Stomach smooth muscle (tissue), 2 donors: Measurements from ENCODE around the gene PRELID1.

Experiments used
- H3K27ac ChIP-seq: one replicate; pipeline ENCODE4 v1.7.0; 2013; ENCODE audit warnings: mild to moderate bottlenecking, low read length, inconsistent platforms
- H3K27me3 ChIP-seq, 2 donors: one replicate each; pipeline ENCODE4 v1.7.0; 2013; ENCODE audit warnings: low read length in 2 of 2; ENCODE audit not compliant: insufficient read depth in 2 of 2, control insufficient read depth in 1 of 2
- H3K36me3 ChIP-seq, 2 donors: one replicate each; pipeline ENCODE4 v1.7.0; 2013; ENCODE audit warnings: low read length in 2 of 2; ENCODE audit not compliant: control insufficient read depth in 2 of 2, insufficient read depth in 2 of 2
- H3K4me1 ChIP-seq: one replicate; pipeline ENCODE4 v1.7.0; 2013; ENCODE audit warnings: low read length; ENCODE audit not compliant: control insufficient read depth, insufficient read depth
- H3K4me3 ChIP-seq, 2 donors: one replicate each; pipeline ENCODE4 v1.7.0; 2013; ENCODE audit warnings: low read length in 2 of 2
- H3K9ac ChIP-seq, 2 donors: one replicate each; pipeline ENCODE4 v1.7.0; 2013; ENCODE audit warnings: low read length in 2 of 2, mild to moderate bottlenecking in 1 of 2
- H3K9me3 ChIP-seq, 2 donors: one replicate each; pipeline ENCODE4 v1.7.0; 2013; ENCODE audit warnings: low read length in 2 of 2; ENCODE audit not compliant: control insufficient read depth in 2 of 2
- donor health status: healthy.
- donor health status: Pancreatic carcinoma.

The PRELID1 gene

GRCh38 chr5:177315411-177315810 is 11.8 kb downstream of the PRELID1 start:
- no peak overlapping the region for H3K27ac ChIP-seq
- no peak overlapping the region for H3K9ac ChIP-seq
- peaks cover 0 to 3% of the 10 kb centered on the region in 2 donors for H3K9me3 ChIP-seq
- H3K27me3 ChIP-seq, result no peaks in the 10 kb centered on the region
- peaks cover 0 to 4% of the 10 kb centered on the region in 2 donors for H3K36me3 ChIP-seq
- H3K4me3 ChIP-seq, result no peak overlapping the region
- peaks cover 18% of the 10 kb centered on the region for H3K4me1 ChIP-seq

DNA sequence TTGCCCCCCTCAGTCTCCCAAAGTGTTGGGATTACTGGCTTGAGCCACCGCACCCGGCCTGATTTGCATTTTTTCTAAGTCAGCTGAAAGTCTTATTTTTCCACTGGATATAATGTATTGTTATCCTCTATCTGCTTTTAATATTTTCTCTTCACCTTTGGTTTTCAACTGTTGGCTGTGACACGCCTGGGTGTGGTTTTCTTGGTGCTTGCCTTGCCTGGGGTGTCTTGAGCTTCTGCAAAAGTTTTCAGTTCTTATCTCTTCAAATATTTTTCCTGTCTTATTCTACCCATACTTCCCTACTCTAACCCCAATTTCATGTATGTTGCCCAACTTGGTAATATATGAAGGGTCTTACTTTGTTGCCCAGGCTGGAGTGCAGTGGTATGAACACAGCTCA is 12.4 kb downstream of the PRELID1 start:
- Histone ChIP-seq H3K4me1 (peaks cover 16% of the 10 kb centered on the region), H3K9me3 (peaks cover 0 to 3% of the 10 kb centered on the region in 2 donors), H3K9ac (no peak overlapping the region), H3K27ac (no peak overlapping the region), H3K4me3 (no peak overlapping the region), H3K27me3 (no peaks in the 10 kb centered on the region), H3K36me3 (peaks cover 0 to 4% of the 10 kb centered on the region in 2 donors)

GRCh38 chr5:177317959-177318377 is 14.4 kb downstream of the PRELID1 start:
- no peaks in the 10 kb centered on the region for H3K4me1 ChIP-seq
- H3K36me3 ChIP-seq, result peaks cover 0 to 4% of the 10 kb centered on the region in 2 donors
- no peak overlapping the region for H3K4me3 ChIP-seq
- no peak overlapping the region for H3K9ac ChIP-seq
- no peak overlapping the region for H3K27ac ChIP-seq
- H3K27me3 ChIP-seq, result no peaks in the 10 kb centered on the region
- peaks cover 0 to 3% of the 10 kb centered on the region in 2 donors for H3K9me3 ChIP-seq

GRCh38 chr5:177319913-177320588 is 16.5 kb downstream of the PRELID1 start:
- Histone ChIP-seq H3K36me3 (peaks cover 0 to 4% of the 10 kb centered on the region in 2 donors), H3K4me3 (no peak overlapping the region), H3K9ac (no peak overlapping the region), H3K9me3 (peaks cover 0 to 3% of the 10 kb centered on the region in 2 donors), H3K27ac (no peak overlapping the region), H3K4me1 (no peaks in the 10 kb centered on the region), H3K27me3 (no peaks in the 10 kb centered on the region)

DNA sequence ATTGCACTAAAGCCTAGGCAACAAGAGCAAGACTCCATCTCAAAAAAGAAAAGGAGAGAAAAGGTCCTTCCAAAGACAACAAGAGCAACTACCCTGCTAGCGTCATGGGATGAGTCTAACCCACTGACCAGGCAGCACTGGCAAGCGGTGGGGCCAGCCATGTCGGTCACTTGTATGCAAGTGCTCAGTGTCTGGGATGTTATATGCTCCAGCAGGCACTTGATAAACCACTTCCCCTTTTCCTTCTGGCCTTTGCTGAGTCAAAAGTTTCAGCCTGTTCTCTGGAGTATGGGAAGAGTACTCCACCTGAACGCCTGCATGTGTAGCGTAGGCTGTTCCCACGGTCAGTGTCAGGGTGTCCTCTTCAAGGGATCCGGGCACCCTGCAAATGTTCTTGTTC is 17.3 kb downstream of the PRELID1 start:
- H3K36me3 ChIP-seq, result peaks cover 0 to 4% of the 10 kb centered on the region in 2 donors
- H3K27me3 ChIP-seq, result no peaks in the 10 kb centered on the region
- no peak overlapping the region for H3K27ac ChIP-seq
- no peaks in the 10 kb centered on the region for H3K4me1 ChIP-seq
- peaks cover 0 to 3% of the 10 kb centered on the region in 2 donors for H3K9me3 ChIP-seq
- no peak overlapping the region for H3K4me3 ChIP-seq
- H3K9ac ChIP-seq, result no peak overlapping the region

DNA sequence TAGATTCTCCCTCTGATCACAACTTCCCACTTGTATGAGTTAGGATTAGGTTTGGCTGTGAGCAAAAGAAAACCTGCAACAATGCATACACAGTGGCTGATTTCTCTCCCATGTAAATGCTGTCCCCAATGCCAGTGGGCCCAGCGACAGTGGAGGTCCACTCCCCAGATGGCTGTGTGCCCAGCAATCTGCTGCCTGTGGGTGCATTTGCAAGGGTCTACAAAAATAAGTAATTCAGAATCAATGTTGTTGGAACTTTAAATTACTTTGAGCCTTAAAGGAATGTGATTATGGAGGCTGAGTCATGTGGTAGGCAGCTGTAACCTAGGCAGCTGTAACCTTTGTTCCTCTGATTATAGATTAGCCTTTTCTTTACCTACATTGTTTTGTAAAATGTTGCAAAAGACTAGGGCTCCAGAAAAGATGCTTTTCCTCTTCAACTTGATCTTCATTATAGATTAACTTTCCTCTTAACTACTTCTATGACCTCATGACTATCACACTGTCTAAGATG is 22.3 kb downstream of the PRELID1 start:
- Histone ChIP-seq H3K9ac (no peak overlapping the region), H3K4me3 (no peak overlapping the region), H3K4me1 (no peaks in the 10 kb centered on the region), H3K36me3 (peaks cover 5 to 9% of the 10 kb centered on the region in 2 donors), H3K9me3 (no peaks in the 10 kb centered on the region), H3K27me3 (no peaks in the 10 kb centered on the region), H3K27ac (no peak overlapping the region)

- Histone ChIP-seq H3K36me3 (peaks cover 6 to 19% of the 10 kb centered on the region in 2 donors), H3K4me3 (no peak overlapping the region), H3K27me3 (no peaks in the 10 kb centered on the region), H3K4me1 (no peaks in the 10 kb centered on the region), H3K27ac (no peak overlapping the region), H3K9ac (no peak overlapping the region), H3K9me3 (no peaks in the 10 kb centered on the region)
These were observed 24.2 kb downstream of the PRELID1 start for GRCh38 chr5:177327539-177328522.

GRCh38 chr5:177328545-177329231 is 25.1 kb downstream of the PRELID1 start:
- no peaks in the 10 kb centered on the region for H3K4me1 ChIP-seq
- no peak overlapping the region for H3K9ac ChIP-seq
- H3K4me3 ChIP-seq, result no peak overlapping the region
- no peaks in the 10 kb centered on the region for H3K27me3 ChIP-seq
- no peak overlapping the region for H3K27ac ChIP-seq
- no peaks in the 10 kb centered on the region for H3K9me3 ChIP-seq
- peaks cover 11 to 28% of the 10 kb centered on the region in 2 donors for H3K36me3 ChIP-seq

GRCh38 chr5:177329883-177330282 is 26.3 kb downstream of the PRELID1 start:
- Histone ChIP-seq H3K27me3 (no peaks in the 10 kb centered on the region), H3K4me1 (no peaks in the 10 kb centered on the region), H3K27ac (no peak overlapping the region), H3K9ac (no peak overlapping the region), H3K4me3 (no peak overlapping the region), H3K9me3 (no peaks in the 10 kb centered on the region), H3K36me3 (peaks cover 22 to 40% of the 10 kb centered on the region in 2 donors)
